ENCODE results near the gene DCXR.
A peak's percentile ranks its signal among the peaks of the same experiment; 100 is the strongest.

DCXR gene

GRCh38 chr17:82010575-82011525 is 26.6 kb downstream of the DCXR start:
- no peak for DNase-seq (ENCODE audit: low spot score)

- no peak for DNase-seq (ENCODE audit: low spot score)
Observed at GRCh38 chr17:82009413-82009812, 28.1 kb downstream of the DCXR start.

- DNase-seq (ENCODE audit: low spot score): no peak
Observed at GRCh38 chr17:82008941-82009405, 28.5 kb downstream of the DCXR start.

- no peak for DNase-seq (ENCODE audit: low spot score)
Observed at GRCh38 chr17:82008258-82008940, 29.1 kb downstream of the DCXR start.

GRCh38 chr17:82007495-82008257 is 29.8 kb downstream of the DCXR start:
- no peak for DNase-seq (ENCODE audit: low spot score)

- no peak for DNase-seq (ENCODE audit: low spot score)
Observed at GRCh38 chr17:82007228-82007494, 30.3 kb downstream of the DCXR start.

- peak; percentile 54 for DNase-seq (ENCODE audit: low spot score)
Observed at GRCh38 chr17:82006468-82007227, 30.8 kb downstream of the DCXR start.

GRCh38 chr17:82005701-82006348 is 31.7 kb downstream of the DCXR start:
- no peak for DNase-seq (ENCODE audit: low spot score)

- no peak for DNase-seq (ENCODE audit: low spot score)
Observed at GRCh38 chr17:82004517-82005455, 32.7 kb downstream of the DCXR start.

GRCh38 chr17:82003411-82004381 is 33.8 kb downstream of the DCXR start:
- peak; percentile 96 for DNase-seq (ENCODE audit: low spot score)

GRCh38 chr17:82001571-82002056 is 35.9 kb downstream of the DCXR start:
- no peak for DNase-seq (ENCODE audit: low spot score)

- DNase-seq (ENCODE audit: low spot score): no peak
Observed at GRCh38 chr17:82000803-82001570, 36.5 kb downstream of the DCXR start.

- DNase-seq (ENCODE audit: low spot score): no peak
Observed at GRCh38 chr17:81999976-82000802, 37.3 kb downstream of the DCXR start.

GRCh38 chr17:81999587-81999975 is 37.9 kb downstream of the DCXR start:
- DNase-seq (ENCODE audit: low spot score): no peak

GRCh38 chr17:81998691-81999438 is 38.6 kb downstream of the DCXR start:
- no peak for DNase-seq (ENCODE audit: low spot score)

- DNase-seq (ENCODE audit: low spot score): no peak
Observed at GRCh38 chr17:81998212-81998611, 39.3 kb downstream of the DCXR start.
